HG03442 (cell line): ENCODE measurements around the gene PITPNM2.

ENCODE experiments used
- ATAC-seq: cut with Tn5 transposase; IDR thresholded peaks from one replicate; pipeline ENCODE4 v1.9.1; 2021; ENCODE audit warnings: mild to moderate bottlenecking, moderate library complexity; ENCODE audit not compliant: unreplicated experiment

Gene PITPNM2

DNA sequence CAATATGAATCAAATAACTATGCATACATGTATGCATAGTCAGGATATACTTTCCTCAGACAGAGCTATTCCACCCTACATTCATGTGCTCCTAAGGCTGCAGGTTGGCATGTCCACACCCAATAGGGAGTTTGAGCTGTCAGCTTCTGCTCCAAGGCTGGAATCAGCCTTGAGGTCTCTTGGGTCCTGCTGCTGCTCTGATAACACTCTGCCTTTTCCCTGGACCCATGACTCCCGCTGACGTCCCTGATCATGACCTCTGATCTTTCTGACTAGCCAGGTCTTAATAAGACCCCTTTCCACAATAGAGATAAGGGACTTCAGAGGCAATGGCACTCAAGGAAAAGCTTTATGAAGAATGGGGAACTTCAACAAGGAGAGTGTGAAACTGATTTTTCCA lies 5.7 kb downstream of the PITPNM2 start:
- ATAC-seq: no peak

DNA sequence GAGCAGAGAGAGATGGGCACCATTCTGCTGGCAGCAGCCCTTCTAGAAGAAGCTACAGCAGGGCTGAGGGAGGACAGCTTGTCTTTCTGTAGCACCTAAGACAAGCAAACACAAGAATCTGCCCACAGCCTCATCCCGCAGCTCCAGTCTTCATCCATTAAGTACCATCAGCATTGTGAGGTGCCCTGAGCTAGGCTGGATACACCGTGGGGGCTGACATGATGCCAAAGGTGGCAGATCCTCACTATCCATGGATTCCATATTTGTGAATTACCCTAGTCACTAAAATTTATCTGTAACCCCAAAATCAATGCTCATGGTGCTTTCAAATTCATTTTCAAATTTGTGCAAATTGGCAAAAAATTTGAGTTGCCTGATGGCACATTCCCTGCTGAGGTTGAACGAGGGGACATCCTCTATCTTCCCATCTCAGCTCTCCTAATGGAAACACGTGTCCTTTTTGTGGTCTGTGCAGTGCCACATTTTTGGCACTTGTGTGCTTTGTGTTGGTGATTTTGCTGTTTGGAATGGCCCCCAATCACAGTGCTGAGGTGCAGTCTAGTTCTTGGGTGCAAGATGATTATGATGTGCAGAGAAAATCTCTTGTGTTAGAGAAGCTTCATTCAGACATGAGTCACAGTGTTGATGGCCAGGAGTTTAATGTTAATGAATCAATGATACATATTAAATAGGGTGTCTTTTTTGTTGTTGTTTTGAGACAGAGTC lies 7.0 kb downstream of the PITPNM2 start:
- ATAC-seq: no peak

DNA sequence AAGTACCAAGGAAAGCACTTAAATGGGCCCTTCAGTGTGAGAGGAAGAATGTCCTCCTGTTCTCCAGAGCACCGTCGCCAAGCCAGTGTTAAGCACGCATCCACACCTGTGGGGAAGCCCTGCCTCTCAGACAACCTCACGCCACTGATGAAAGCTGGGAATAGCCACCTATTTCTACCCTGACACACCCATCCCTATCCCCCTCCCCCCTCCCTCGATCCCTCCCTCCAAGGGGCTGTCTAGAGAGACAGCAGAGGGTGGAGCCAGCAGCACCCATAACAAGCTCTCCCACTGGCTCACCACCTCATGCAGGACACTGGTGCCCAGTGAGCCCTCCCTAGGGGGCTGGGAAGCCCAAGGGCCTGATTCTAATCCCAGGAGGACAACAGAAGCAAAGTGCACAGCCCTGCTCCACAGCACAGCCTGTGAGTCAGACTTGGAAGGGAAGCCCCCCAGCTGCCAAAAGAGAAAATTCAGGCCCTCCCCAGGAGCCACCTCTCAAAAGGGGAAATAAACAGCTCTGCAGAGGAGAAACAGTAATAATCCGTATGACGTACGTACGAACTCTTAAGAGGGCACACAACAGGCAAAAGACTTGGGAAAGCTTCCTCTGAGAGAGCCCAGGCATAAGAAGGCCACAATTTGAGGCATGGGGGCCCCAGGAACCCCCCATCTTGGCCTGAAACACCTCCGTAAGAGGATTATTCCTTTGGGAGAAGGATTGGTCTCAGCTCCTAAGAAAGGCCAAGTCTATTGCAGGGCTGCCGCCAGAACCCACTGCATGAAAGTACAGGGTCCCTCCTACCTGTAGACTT lies 7.8 kb downstream of the PITPNM2 start:
- no peak for ATAC-seq

DNA sequence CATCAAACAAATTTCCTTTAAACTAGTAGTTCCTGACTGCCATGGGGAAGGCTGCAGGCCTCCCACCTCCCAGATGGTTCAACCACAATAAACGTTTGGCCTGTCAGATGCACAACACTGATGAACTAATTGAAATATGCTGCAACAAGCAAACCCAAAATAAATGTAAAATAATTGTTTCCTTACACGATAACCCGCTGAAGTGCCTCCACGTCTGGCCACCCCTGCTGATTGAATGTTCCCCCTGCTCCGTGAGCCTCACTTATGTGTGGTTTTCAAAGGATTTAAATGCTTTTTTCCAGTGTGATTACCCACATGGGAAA lies 8.4 kb downstream of the PITPNM2 start:
- ATAC-seq: no peak

DNA sequence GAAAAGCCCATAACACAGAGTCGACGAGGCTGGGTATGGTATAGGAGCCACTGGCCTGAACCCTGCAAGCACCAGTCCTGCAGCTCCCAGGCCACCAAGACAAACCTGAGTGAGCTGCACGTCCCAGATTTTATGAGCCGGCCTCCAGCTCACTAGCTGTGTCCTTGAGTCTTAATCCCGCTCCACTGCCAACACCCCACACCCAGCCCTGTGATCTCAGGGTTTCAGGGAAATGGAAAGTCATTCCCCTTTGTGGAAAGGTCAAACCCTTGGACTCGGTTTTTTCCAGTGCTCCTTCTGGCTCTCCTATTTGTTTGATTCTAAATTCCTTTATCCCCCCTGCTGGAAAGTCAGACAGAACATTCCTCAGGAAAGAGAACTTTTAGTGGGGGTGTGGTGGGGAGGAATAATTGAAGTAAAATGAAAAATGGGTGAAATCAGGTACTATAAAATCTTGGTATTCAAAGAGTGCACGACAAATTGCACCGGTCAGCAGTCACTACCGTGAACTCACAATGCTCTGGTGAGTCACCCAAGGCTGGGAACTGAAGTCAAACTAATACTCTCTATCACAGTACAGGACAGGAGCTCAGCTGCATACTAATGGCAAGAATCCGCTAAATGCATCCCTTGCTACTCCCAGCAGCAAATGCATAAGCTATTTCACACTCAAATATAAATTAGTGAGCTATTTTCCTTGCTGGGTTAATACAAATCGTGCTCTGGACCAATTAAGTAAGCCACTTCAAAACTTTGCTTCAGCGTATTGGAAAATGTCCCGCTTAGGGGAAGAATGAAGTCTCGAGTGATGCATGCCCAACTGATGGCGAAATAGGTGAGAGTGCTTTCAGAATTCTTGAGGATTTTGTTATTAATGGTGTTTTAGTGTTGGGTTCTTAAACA lies 9.0 kb downstream of the PITPNM2 start:
- no peak for ATAC-seq

DNA sequence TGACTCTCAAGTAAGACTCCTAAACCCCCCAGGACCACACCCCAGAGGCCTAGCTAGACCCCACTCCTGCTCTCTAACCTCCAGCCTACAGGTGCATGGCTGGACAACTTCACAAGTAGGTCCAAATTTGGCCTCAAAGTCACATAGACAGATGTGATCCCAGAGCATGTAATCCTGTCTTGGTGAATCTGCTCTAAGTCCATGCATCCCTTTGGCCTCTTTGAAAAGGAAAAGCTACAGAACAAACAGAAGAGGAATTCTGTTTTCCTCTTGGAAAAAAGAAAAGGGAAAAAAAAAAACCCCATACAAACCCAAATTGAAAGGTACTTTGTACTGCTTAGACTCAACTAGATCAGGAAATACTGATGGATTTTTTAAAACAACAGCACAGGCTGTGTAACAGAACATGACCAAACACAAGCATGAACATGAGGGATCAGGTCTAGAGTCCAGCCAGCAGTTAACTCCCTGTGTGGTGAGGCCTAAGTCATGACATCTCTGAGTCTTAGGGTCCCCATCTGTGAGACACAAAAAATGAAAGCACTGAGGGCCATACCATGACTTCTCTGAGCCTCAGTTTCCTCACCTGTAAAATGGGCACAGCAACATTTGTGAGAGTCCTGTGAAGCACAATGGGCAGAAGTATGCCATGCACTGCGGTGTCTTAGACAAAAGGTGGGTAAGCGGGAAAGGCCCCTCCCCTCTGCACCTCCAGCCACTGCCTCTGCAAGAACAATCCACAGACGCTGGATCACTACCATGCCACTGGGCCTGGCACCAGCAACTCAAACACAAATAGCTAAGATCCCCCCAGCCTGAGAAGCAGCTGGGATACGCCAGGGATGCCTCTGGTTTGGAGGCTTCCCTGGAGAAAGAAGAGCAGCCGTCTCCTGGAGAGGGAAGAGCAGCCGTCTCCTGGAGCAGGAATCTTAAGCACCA lies 9.9 kb downstream of the PITPNM2 start:
- no peak for ATAC-seq

DNA sequence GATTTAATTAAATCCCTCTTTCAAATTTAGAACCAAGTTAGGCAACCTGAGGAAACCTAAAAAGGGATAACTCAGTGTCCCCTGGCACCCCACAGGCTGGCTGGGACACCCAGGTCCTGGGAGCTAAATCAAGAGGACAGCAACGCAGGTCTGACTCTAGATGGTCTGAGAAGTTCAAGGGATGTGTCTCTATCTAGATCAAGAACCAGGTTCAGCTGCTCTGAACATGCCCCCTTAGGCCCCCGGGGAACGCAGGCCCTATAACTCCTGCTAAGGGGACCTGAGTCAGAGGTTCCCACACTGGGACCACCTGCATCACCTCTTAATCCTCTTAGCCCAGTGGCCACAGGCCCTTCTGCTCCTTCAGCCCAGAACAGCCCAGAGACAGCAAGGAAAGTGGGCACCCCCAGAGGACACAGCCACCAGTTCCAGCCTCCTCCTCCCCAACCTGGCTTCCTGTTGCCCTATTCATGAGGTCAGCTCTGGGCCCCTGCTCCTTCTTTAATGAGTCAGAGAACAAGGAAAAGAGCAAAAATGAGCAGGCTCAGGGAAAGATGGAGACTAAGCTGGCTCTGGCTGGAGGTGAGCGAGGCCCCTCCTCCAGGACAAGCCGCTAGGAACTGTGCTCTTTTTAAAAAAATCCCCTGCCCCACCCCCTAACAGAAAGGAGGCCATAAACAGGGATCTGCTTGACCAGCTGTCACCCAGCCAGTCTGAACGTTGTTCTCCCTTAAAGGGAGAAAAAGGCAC lies 10.8 kb downstream of the PITPNM2 start:
- no peak for ATAC-seq

DNA sequence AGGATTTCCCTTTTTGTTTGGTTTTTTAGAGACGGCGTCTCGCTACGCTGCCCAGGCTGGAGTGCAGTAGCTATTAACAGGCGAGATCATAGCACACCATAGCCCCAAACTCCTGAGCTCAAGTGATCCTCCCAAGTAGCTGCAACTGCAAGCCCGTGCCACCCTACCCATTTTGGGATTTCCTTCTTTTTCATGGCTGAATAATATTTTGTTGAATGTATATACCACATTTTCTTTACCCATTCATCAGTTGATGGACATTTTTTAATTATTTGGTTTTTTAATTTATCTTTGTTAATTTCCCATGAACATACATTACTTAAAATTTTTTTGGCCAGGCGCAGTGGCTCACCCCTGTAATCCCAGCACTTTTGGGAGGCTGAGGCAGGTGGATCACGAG lies 15.2 kb downstream of the PITPNM2 start:
- no peak for ATAC-seq

DNA sequence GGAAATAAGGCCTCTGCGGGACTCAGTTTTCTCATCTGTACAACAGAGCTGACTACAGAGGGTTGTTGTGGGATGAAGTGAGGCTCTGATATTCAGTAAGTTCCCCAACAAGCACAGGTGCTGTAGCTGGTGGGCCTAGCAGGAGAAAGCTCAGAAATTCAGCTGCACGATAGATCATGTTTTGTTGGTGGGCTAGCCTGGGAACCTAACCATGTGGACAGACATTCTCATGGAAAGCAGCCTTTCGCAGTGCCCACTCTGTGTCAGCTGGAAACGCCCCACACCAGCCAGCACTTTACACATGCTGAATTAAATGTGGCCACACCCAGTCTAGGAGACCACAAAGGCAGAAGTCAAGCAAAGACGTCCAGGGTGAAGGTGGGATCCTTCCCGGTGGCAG lies 16.1 kb downstream of the PITPNM2 start:
- ATAC-seq: no peak

DNA sequence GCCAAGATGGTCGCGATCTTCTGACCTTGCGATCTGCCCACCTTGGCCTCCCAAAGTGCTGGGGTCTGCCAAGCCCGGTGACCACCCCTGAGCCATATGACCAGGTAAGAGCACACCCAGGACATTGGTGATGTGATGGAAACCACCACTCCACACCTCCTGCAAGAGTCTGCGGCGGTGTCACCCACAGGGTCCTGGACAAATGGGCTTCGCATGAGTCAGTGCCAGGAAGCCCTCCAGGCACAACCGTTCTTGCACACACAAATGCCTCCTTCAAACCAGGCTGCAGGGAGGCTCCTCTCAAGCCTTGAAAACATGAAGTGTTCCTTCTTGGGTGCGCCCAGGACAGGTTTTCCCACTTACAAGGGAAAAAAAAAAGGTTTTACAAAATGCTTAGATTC lies 16.6 kb downstream of the PITPNM2 start:
- no peak for ATAC-seq

DNA sequence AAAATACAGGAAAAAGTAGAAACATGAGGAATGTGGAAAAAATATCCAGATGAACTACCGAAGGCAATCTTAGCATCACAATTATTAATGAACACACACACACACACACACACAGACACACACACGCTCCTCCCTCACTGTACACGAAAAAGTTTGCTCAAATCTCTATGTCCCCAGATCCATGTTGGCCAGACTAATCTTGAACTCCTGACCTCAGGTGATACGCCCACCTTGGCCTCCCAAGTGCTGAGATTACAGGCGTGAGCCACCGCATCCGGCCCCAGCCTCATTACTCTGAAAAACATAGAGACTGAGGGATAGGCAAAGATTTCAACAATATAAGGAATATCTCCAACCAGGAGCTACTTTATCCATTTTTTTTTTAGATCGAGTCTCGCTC lies 17.2 kb downstream of the PITPNM2 start:
- ATAC-seq: no peak

DNA sequence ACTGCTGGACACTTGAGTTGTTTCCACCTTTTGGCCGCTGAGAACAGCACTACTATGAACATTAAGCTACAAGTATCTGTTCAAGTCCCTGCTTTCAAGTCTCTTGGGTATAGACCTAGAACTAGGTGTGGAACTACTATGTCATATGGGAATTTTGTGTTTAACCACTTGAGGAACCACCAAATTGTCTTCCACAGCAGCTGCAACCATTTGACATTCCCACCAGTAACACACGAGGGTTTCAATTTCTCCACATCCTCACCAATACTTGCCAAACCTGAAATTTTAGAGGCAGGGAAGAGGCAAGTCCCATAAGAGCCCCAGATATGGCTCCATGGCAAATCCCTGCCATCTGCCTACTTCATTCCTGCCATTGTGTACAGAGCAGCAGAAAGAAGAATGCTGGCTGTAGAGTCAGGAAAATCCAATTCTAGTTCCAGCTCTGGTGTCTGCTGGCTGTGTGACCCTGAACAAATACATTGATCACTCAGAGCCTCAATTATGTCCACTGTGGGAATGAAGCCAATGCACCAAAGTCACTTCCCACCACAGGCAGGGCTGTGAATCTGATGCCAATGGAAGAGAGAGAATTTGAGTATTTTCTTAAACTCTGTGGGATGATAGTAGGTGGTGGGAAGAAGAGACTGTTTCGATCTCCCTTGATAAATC lies 17.8 kb downstream of the PITPNM2 start:
- ATAC-seq: no peak

DNA sequence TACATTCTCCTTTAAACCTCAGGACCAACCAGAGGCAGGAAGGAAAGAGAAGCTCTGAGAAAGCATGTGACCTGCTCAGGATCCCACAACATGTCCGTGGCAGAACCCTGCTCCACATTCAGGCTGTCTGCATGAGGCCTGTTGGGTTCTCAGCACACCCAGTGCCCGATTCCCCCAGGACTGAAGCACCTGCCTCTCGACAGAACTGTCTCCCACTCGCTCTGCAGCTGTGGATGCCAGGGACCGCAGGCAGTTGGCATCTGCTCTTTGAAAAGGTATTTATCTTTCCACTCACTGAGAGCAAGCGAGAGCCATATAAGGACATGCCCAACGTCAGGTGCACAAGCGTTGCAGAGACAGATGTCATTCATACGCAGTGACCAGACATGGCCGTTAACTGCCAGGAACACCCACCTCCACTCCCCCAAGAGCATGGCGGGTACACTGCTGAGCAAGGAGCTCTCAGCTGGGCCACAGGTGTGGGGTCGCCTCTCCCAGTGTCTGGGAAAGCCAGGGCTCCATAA lies 18.9 kb downstream of the PITPNM2 start:
- ATAC-seq: no peak

DNA sequence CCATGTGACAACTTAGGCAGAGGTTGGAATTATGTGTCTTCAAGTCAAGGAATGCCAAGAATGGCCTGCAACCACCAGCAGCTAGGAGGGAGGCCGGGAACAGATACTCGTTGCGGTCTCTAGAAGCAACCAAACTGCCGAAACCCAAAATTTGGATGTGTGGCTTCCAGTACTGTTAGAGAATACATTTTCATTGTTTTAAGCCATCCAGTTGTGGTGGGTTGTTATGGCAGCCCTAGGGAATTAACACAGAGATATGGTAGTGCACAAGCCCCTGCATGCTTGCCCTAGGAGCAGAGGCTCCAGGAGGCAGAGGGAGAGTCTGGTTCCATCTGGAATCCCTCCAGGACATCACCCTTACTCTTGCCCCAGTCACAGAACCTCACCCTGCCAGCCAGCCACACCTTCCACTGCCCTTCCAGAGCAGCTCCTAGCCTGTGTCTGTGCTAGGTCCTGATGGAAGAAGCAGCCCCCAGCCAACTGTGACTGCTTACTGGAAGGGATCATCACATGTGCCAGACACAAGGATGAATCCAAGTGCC lies 19.5 kb downstream of the PITPNM2 start:
- ATAC-seq: no peak

DNA sequence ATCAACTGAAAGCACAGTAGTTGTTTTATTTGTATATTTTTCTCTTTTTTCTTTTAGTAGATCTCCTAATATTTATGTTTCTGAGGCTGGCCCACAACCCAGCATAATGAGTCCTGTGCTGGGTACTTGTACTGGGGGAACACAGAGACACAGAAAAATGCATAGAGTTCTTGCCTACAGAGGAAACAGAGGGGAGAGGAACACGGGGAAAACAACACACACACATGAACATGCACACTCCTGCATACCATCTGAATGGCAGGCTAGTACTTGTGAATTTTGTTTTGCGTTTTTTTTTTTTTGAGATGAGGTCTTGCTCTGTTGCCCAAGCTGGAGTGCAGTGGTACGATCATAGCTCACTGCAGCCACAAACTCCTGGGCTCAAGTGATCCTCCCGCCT lies 21.3 kb downstream of the PITPNM2 start:
- ATAC-seq: no peak

DNA sequence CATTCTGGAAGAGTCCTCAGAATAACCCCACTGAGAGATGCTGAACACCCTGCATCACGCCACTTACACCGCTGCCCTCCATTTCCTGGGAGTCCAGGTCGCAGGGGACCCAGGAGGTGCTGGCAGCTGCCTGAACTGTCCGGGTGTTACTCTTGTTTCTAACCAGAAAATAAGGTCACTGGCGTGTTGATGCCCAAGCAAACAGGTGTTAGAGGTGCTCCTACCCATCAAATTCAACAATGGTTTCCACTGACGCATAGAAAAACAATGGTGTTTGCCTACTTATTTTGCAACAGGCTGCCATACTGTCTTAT lies 23.8 kb downstream of the PITPNM2 start:
- no peak for ATAC-seq

DNA sequence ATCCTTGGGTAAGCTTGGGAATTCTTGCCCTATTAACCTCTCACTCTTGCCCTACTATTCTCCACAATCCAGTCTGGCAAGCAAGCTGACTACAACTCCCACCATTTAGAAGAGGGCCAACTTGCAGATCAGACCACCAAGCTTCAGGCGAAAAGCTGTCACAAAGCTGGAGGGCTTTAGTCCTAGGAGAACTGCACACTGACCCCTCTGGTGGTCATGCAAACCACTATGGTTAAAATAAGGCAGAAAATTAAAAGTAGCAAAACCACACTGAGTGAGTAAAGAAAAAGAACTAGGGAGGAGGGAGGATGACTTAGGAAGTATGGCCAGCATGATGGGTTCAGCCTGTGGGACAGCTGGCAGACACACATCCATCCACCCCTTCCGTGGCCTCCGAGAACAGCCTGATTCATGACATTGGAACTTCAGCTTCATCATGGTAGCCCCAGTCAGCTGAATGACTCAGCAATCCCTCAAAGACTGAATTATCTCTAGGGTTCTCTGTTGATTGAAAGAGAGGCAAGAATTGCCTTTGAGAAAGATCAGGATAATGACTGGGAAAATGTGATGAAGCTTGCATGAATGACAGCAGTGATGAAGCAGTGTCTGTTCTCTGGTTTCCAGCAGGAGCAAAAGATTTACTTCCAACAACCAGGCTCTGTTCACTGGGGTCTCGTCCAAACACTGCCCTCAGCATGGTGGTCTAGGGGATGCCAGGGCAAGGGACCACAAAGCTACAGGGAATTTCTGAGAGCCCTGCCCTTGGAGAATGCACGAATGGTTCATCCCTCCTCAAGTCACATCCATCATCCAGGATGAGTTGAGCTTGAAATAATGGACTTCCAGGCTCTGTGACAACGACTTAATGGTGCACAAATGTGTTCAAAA lies 24.4 kb downstream of the PITPNM2 start:
- no peak for ATAC-seq

DNA sequence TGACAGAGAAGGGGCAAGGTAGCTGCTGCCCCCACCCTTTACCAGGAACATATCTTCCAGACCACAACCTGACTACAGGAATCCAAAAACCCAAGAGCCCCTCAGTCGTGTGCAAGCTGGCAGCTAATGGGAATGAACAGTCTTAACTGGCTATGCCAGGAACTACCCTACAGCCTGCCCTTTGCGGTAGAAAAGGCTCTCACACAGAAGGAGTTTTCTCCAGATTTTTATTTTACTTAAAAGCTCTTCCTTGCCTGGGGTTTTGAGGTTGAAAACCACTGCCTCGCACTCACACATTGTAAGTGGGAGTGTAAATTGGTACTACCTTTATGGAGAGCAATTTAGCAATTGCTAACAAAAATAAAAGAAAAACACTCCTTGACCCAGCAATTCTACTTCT lies 28.3 kb downstream of the PITPNM2 start:
- ATAC-seq: no peak
